Measurements from ENCODE around the gene ARHGEF16. TPM values are rescaled to one million over a fixed set of nuclear protein-coding genes. Genes with fewer than 3 reads are reported as not detected.

The ARHGEF16 gene
- total RNA-seq, 4 donors from 2014 or later: 0.17 to 19.6 (median 2.0) TPM

DNA sequence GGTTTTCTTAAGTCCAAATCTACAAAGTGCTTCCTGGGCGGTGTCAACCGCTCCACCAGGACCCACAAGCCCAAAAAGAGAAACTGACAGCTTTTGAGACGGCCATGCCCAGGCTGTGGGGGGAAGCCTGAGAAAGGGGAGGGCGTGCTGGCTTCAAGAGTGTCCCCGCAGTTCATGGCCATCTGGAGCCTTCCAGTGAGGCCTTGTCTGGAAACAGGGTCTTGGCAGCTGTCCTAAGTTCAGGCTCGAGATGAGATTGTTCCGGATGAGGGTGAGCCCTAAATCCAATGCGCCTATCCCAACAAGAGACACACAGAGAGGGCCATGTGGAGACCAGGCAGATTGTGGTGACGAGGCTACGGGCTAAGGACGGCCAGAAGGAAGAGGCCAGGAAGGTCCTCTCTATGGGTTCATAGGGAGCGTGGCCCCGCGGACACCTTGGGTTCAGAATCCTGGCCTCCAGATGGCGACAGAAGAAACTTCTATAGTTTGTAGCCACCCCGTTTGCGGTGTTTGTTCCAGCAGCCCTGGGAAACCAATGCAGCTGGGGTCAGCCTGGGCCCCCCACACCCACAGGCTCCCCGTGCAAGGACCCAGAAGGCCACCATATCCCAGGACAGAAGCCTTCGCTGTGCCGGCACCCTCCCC, 70.2 kb downstream of the ARHGEF16 start:
- TF ChIP-seq, protein P1, sequence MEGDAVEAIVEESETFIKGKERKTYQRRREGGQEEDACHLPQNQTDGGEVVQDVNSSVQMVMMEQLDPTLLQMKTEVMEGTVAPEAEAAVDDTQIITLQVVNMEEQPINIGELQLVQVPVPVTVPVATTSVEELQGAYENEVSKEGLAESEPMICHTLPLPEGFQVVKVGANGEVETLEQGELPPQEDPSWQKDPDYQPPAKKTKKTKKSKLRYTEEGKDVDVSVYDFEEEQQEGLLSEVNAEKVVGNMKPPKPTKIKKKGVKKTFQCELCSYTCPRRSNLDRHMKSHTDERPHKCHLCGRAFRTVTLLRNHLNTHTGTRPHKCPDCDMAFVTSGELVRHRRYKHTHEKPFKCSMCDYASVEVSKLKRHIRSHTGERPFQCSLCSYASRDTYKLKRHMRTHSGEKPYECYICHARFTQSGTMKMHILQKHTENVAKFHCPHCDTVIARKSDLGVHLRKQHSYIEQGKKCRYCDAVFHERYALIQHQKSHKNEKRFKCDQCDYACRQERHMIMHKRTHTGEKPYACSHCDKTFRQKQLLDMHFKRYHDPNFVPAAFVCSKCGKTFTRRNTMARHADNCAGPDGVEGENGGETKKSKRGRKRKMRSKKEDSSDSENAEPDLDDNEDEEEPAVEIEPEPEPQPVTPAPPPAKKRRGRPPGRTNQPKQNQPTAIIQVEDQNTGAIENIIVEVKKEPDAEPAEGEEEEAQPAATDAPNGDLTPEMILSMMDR (IDR thresholded peaks at IDR 0.05; ENCODE audit: low read depth): no peak

DNA sequence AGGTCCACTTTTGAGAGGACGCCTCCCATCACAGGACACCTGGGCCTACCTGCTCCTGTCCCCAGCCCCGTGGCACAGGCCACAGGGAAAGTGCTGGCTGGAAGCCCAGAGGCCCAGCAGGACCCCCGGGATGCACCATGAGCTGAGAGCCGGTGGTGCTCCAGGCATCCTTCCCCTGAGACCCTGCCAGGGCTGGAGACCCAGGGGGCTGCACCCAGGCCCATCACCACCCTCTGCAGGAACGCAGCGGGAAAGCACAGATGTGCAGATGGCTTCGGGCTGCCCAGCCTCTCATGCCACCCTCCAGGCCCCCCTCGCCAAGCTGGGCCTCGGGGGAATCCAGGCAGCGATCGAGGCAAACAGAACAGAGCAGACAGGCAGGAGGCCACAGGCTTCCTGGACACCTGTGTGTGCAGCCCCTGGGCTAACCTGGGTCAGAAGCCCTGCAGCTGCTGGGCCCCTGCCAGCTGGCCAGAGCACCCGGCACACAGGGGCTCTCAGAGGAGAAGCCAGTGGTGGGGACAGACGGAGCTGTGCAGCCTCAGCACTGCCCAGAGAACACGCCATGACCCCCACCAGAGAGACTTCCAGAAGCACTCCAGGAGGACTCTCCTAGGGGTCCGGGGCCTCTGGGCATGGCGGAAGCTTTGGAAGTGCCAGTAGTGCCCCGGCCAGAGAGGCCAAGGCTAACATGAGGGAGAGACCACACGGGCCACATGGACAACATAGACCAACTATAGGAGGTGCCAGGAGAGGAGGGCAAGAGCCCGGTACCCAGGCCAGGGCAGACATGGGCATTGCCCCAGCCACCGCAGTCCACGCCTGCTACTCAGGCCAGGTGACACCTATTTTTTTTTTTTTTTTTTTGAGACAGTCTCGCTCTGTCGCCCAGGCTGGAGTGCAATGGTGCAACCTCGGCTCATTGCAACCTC, 71.4 kb downstream of the ARHGEF16 start:
- TF ChIP-seq, protein P1 (IDR thresholded peaks at IDR 0.05; ENCODE audit: low read depth): no peak

DNA sequence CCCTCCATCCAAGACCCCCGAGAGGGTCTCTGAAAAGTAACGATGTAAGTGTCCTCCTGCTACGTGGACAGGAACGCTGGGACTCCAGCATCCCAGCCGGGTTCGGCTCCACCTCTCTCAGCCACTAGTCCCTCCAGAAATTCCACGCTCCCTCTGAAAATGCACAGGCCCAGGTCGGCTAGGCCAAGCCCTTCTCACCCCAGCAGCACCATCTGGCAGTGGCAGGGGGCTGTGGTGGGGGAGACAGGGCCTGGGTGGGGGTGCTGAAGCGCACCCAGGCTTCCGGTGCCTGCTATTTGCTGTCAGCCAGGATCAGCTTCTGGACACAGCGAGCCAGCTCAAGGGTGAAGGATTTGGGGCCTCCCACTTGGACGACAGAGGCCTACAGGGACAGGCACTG, 73.3 kb downstream of the ARHGEF16 start:
- TF ChIP-seq, protein P1 (IDR thresholded peaks at IDR 0.05; ENCODE audit: low read depth): no peak

DNA sequence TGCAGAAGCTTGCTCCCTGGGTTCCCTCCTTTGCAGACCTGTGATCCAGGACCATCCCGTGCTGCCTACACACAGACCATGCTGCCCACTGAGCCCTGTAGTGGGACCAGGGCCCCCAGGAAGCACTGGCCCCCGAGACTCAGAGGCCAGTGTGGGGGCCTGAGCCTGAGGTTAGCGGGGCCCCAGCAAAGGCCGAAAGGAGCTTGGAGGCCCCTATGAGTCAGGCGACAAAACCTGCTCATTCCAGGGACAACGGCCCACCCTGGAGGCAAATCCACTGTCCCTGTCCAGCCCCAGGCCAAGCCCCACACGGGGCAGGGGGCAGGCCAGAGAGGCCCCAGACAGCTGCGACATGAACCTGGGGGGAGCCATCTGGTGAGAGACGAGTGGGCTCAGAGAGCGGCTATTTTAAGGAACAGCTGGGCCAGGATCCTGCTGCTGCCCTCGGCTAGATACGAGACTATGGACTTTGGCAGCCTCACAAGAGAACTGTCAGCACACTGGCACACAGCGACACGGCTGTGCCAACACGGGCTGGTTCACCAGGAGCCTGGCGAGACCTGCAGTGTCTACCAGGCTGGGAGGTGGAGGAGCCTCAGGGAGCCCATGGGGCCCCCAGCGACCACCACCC, 74.7 kb downstream of the ARHGEF16 start:
- TF ChIP-seq, protein P1 (IDR thresholded peaks at IDR 0.05; ENCODE audit: low read depth): no peak

DNA sequence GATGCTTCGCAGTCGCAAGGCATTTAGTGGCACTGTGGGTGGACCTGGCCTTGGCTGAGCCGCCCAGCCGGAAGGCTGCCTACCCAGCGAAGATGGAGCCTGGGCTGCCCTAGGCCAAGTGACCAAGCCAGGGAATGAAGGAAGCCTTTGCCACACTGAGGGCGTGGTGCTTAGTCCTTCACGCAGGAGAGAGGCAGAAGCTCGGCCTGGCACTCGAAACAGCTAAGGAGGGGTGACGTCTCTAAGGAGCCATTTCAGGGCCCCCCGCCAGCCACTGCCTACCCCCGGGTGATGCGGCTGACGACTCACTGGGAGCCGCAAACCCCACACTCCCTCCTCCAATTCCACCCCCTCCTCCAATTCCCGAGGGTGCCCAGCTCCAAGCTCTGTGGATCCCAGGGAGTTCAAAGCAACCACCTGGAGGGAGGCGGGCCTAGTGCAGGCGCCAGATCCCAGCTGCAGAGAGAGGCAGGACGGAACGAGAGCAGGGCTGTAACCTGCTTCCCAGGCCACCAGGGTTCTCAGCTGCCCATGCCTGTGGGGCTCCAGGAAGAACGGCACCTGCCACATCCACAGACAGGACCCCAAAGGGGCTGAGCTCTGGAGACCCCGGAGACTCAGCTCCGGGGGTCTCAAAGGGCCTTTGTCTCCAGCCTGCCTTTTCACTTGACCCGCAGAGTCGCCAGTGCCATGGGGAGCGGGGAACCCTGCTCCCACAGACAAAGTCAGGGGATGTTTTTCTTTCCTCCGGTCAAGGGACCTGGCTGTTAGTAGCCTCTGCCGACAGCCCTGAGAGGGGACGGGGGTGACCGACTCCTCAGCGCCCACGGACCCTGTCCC, 75.8 kb downstream of the ARHGEF16 start:
- TF ChIP-seq, protein P1 (IDR thresholded peaks at IDR 0.05; ENCODE audit: low read depth): no peak

Other genes starting within 250 kb of the ARHGEF16 start
- gene MEGF6, start 156.8 kb downstream of the ARHGEF16 start, total RNA-seq: 10 to 100 TPM; 10.0 to 24.7 (median 17.1) TPM
- 10 to 100 TPM; 42.6 to 60.3 (median 52.5) TPM for gene TPRG1L, start 170.3 kb downstream of the ARHGEF16 start, total RNA-seq
- gene WRAP73, start 195.4 kb downstream of the ARHGEF16 start, total RNA-seq: 10 to 100 TPM; 16.8 to 20.5 (median 19.5) TPM
- under 1 TPM in 1 of 4 donors, not detected in 3; 0.17 TPM for gene TP73, start 197.9 kb downstream of the ARHGEF16 start, total RNA-seq

Data from subcutaneous adipose tissue (tissue), 4 donors.